Body of pancreas (tissue), 4 donors: ENCODE results near the gene POT1. TPM values are rescaled to one million over a fixed set of nuclear protein-coding genes. Genes with fewer than 3 reads are reported as not detected.

Experiments
- ATAC-seq: fragments of 150-250 bp; one replicate; pipeline ENCODE4 v1.9.1; 2016
- DNase-seq, 4 donors: peaks; one replicate each; pipeline ENCODE4 v3.0.0-alpha.2; 2019
- H3K27ac ChIP-seq, 4 donors: fragments of 200-600 bp; sonication (generic); 1 replicate in 3 of 4; 2 replicates in 1 of 4; pipeline versions ENCODE4 v1.5.1 to v1.6.1; 2016 to 2019; ENCODE audit warnings: mild to moderate bottlenecking in 1 of 4, mixed read lengths in 1 of 4, moderate library complexity in 1 of 4
- H3K27me3 ChIP-seq, 2 donors: fragments of 200-600 bp; sonication (generic); one replicate each; pipeline ENCODE4 v1.6.0; 2016; ENCODE audit warnings: mild to moderate bottlenecking in 1 of 2
- H3K36me3 ChIP-seq, 2 donors: fragments of 200-600 bp; sonication (generic); replicated peaks in 1 of 2; 2 replicates each; pipeline ENCODE4 v1.5.1; 2016; ENCODE audit warnings: low read depth in 2 of 2; ENCODE audit not compliant: insufficient read depth in 1 of 2
- H3K4me1 ChIP-seq: fragments of 200-600 bp; sonication (generic); one replicate; pipeline ENCODE4 v1.6.0; 2016
- H3K4me3 ChIP-seq, 2 donors: fragments of 200-600 bp; sonication (generic); 1 replicate in 1 of 2; 2 replicates in 1 of 2; pipeline ENCODE4 v1.5.1; 2016 to 2019
- H3K9me3 ChIP-seq, 3 donors: fragments of 200-600 bp; sonication (generic); 1 replicate in 2 of 3; 2 replicates in 1 of 3; pipeline ENCODE4 v1.5.1; 2016
- POLR2A ChIP-seq, 3 donors: fragments of 450-650 bp; IDR thresholded peaks; one replicate each; pipeline ENCODE4 v1.6.1; 2016; ENCODE audit warnings: antibody characterized with exemption in 3 of 3, mild to moderate bottlenecking in 2 of 3
- WGBS, 2 donors: methylation state at CpG; one replicate each; pipeline ENCODE4 v1.1.5; 2017; 5-methylcytosine and 5-hydroxymethylcytosine counted together
- intact Hi-C: fragments of 100-400 bp; cut with DNase I; formaldehyde crosslinking; loops from one replicate; pipeline ENCODE4 v1.15.1; 2023
- total RNA-seq, 2 donors: library from RNA; depleted of rRNA; stranded (reverse); fragments of >200 nt; gene quantifications; one replicate each; pipeline ENCODE4 v1.1.0, GENCODE V29; 2016
- TF ChIP-seq, protein P1 (sequence below), 7 experiments: fragments of 450-650 bp in 4 of 7; fragments of 200-600 bp in 3 of 7; sonication (generic) in 3 of 7; IDR thresholded peaks; one replicate each; pipeline ENCODE4 v1.5.1; 2016 to 2019; ENCODE audit warnings: antibody characterized with exemption in 7 of 7

Gene POT1
- total RNA-seq, 2 donors from 2014 or later: 3.3 to 5.4 TPM

DNA sequence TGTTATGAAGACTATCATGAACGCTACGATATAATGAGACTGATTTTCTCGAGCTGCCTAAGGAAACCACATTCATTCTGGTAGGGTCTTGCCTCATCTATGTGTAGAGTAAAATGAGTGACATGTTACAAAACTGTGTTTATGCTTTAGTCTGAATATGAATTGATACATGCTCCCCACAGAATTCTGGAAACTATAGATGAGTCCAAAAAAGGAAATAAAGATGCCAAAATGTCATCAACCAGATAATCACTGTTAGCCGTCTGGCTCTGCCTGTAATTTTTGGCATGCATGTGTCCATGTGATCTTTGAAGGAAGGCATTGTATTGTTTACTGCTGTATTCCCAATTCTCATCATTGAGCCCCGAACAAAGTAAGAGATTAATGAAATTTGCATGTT, 121.4 kb downstream of the POT1 start:
- Histone ChIP-seq H3K4me3 (no peak overlapping the region), H3K27me3 (no peaks in the 10 kb centered on the region), H3K4me1 (no peaks in the 10 kb centered on the region), H3K27ac (no peak overlapping the region), H3K36me3 (no peaks in the 10 kb centered on the region), H3K9me3 (no peaks in the 10 kb centered on the region)
- 83% methylated on average over 5 of the region's 5 CpGs for WGBS, 2 donors
- no peak for DNase-seq
- TF ChIP-seq POLR2A (IDR thresholded peaks at IDR 0.05): no peak
- TF ChIP-seq, protein P1, sequence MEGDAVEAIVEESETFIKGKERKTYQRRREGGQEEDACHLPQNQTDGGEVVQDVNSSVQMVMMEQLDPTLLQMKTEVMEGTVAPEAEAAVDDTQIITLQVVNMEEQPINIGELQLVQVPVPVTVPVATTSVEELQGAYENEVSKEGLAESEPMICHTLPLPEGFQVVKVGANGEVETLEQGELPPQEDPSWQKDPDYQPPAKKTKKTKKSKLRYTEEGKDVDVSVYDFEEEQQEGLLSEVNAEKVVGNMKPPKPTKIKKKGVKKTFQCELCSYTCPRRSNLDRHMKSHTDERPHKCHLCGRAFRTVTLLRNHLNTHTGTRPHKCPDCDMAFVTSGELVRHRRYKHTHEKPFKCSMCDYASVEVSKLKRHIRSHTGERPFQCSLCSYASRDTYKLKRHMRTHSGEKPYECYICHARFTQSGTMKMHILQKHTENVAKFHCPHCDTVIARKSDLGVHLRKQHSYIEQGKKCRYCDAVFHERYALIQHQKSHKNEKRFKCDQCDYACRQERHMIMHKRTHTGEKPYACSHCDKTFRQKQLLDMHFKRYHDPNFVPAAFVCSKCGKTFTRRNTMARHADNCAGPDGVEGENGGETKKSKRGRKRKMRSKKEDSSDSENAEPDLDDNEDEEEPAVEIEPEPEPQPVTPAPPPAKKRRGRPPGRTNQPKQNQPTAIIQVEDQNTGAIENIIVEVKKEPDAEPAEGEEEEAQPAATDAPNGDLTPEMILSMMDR (IDR thresholded peaks at IDR 0.05): no peak
- intact Hi-C loops: no loop called here
- no peak for ATAC-seq

DNA sequence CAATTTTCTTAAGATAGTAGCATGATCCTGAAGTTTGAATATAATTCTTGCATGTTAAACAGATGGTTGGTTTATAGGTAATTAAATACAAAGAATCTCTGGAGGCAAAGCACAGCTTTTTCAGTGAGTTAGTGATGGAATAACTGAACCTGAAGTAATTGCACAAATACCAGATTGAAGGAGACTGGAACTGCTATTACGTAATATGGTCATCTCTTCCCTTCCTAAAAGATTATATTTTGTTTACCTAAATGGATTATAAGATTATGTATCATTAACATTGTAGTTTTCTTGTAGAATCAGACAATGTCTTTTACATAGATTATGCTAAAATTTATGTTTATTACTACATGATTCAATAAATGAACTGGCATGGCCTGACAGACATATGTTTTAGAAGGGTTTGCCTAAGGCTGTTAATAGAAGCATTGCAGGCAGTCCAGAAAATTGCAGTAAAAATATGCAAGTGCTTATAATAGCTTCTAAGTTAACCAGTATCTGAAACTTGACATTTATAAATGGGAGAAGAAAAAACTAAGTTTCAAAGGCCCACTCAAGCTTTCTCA, 128.2 kb downstream of the POT1 start:
- Histone ChIP-seq H3K4me1 (no peaks in the 10 kb centered on the region), H3K27ac (no peak overlapping the region), H3K9me3 (no peaks in the 10 kb centered on the region), H3K36me3 (no peaks in the 10 kb centered on the region), H3K4me3 (no peak overlapping the region), H3K27me3 (no peaks in the 10 kb centered on the region)
- intact Hi-C loops: no loop called here
- TF ChIP-seq, protein P1 (IDR thresholded peaks at IDR 0.05): no peak
- no peak for TF ChIP-seq POLR2A (IDR thresholded peaks at IDR 0.05)
- no peak for DNase-seq
- 86 to 91% methylated on average over 1 of the region's 1 CpG for WGBS, 2 donors
- ATAC-seq: no peak

DNA sequence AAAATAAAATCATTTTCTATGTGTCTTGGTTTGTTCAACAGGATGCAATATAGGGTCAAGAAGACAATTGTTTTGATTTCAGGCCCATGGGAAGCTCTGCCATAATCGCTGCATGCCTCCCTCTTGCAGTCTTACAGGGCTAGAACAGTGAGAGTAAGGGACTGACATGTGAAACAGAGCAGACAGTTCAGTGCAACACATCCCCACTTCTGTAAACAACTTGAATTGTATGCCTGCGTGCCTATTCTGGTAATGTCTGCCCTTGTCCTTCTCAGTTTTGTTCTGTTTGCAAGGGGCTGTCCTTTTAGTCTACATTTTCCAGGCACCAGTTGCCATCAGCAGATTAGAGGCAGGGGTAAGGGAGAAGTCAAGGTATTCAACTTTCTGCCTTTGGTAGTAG, 129.2 kb downstream of the POT1 start:
- no peak for ATAC-seq
- 70 to 72% methylated on average over 2 of the region's 2 CpGs for WGBS, 2 donors
- no peaks in the 10 kb centered on the region for H3K36me3 ChIP-seq
- H3K9me3 ChIP-seq: no peaks in the 10 kb centered on the region
- no peaks in the 10 kb centered on the region for H3K27me3 ChIP-seq
- no peak for TF ChIP-seq POLR2A (IDR thresholded peaks at IDR 0.05)
- TF ChIP-seq, protein P1 (IDR thresholded peaks at IDR 0.05): no peak
- H3K4me3 ChIP-seq: no peak overlapping the region
- DNase-seq: no peak
- intact Hi-C loops: no loop called here
- H3K4me1 ChIP-seq: no peaks in the 10 kb centered on the region
- H3K27ac ChIP-seq: no peak overlapping the region

DNA sequence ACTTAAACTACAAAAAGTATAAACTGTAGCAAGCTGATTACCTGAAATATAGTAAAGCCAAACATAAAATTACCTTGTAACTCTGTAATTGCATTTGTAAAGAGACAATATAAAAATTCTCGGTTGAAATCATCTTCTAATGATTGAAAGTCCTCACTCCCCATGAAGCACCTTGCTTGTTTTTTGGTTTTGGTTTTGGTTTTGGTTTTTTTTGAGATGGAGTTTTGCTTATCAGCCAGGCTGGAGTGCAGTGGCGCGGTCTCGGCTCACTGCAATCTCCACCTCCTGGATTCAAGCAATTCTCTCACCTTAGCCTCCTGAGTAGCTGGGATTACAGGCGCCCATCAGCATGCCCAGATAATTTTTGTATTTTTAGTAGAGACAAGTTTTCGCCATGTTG, 130.2 kb downstream of the POT1 start:
- Histone ChIP-seq H3K4me3 (no peak overlapping the region), H3K27me3 (no peaks in the 10 kb centered on the region), H3K36me3 (no peaks in the 10 kb centered on the region), H3K4me1 (no peaks in the 10 kb centered on the region), H3K9me3 (no peaks in the 10 kb centered on the region), H3K27ac (no peak overlapping the region)
- TF ChIP-seq POLR2A (IDR thresholded peaks at IDR 0.05): no peak
- TF ChIP-seq, protein P1 (IDR thresholded peaks at IDR 0.05): no peak
- intact Hi-C loops: no loop called here
- DNase-seq (no peak), ATAC-seq (no peak)
- 90 to 94% methylated on average over 6 of the region's 6 CpGs for WGBS, 2 donors

DNA sequence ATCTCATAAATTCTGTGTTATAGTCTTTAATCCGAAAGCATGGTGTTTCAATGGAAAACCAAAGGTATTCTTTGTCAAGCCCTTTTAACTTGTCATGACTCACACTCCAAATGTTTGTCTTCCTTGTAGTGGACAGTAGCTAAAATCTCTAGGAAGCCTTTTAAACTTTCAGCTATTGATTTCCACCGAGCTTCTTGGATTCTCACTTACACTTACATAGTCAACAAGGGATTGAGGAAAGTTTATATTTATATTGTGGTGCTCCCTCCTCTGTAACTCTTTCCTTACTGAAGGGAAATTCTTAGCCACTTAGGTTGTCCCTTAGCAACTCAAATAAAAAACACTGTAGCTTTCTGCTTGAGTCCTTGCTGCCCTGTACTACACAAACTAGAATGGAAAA, 132.9 kb downstream of the POT1 start:
- WGBS, 2 donors: 44 to 59% methylated on average over 2 of the region's 2 CpGs
- H3K9me3 ChIP-seq: no peaks in the 10 kb centered on the region
- H3K27ac ChIP-seq: no peak overlapping the region
- no peaks in the 10 kb centered on the region for H3K36me3 ChIP-seq
- DNase-seq (no peak), ATAC-seq (no peak)
- no peaks in the 10 kb centered on the region for H3K27me3 ChIP-seq
- H3K4me3 ChIP-seq: no peak overlapping the region
- TF ChIP-seq, protein P1 (IDR thresholded peaks at IDR 0.05): no peak
- TF ChIP-seq POLR2A (IDR thresholded peaks at IDR 0.05): no peak
- no peaks in the 10 kb centered on the region for H3K4me1 ChIP-seq
- intact Hi-C loops: no loop called here
